HG03442 (cell line): ENCODE data around the gene NABP2.
"Not testable (repeated sequence)": the region's sequence is repeated elsewhere in the genome, so short reads cannot be mapped to it uniquely, and the experiment has no call there.

ENCODE experiments used
- ATAC-seq: cut with Tn5 transposase; IDR thresholded peaks from one replicate; pipeline ENCODE4 v1.9.1; 2021; ENCODE audit warnings: mild to moderate bottlenecking, moderate library complexity; ENCODE audit not compliant: unreplicated experiment

The NABP2 gene

DNA sequence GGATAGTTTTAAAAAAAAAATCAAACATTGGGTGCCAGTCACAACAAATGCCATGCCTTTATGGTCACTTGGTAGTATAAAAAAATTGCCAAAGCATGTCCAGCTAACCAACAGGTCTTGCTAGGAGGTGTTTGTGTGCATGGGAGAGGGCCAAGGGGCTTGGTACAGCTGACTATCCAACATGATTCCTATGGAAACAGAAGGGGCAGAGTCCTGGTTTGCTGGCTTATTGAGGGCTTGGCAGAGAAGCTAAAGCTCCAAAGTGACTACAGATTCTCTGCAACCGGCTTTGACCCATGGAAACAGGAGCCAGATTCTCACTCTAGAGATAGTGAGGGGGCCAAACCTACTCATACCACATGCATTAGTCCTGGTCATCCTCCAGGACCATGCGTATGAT is 48.3 kb downstream of the NABP2 start:
- not testable (repeated sequence) for ATAC-seq

DNA sequence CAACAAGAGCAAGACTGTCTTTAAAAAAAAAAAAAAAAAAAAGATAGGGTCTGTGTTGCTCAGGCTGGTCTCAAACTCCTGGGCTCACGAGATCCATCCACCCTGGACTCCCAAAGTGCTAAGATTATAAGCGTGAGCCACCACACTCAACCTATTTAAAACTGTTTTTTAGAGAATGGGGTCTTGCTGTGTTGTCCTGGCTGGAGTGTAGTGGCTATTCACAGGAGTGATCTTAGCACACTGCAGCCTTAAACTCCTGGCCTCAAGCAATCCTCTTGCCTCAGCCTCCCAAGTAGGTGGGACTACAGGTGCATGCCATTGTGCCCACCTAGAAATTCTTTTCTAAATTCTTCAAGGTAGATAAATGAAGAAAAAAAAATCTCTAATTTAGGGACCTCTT is 50.2 kb downstream of the NABP2 start:
- no peak for ATAC-seq

DNA sequence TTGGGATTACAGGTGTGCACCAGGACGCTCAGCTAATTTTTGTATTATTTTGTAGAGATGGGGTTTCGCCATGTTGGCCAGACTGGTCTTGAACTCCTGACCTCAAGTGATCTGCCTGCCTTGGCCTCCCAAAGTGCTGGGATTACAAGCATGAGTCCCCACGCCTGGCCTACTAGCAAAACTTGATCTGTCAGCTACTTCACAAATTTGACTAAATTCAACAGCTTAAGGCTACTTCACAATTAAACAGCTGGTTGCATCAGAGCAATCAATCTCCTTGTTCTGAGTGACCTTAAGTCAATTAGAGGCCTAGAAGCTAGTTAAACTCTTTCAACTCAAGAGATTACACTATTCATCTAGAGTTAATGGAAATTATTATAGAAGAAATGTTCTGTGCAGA is 54.8 kb downstream of the NABP2 start:
- no peak for ATAC-seq
